GM19463 (cell line): Measurements from ENCODE around the gene PPP6R3.
"Not testable (repeated sequence)": the region's sequence is repeated elsewhere in the genome, so short reads cannot be mapped to it uniquely, and the experiment has no call there.

Experiments used
- ATAC-seq: cut with Tn5 transposase; IDR thresholded peaks from one replicate; pipeline ENCODE4 v1.9.1; 2021; ENCODE audit warnings: mild to moderate bottlenecking, moderate library complexity; ENCODE audit not compliant: unreplicated experiment

PPP6R3 gene

GRCh38 chr11:68593441-68593840, 132.9 kb downstream of the PPP6R3 start:
- ATAC-seq: no peak

DNA sequence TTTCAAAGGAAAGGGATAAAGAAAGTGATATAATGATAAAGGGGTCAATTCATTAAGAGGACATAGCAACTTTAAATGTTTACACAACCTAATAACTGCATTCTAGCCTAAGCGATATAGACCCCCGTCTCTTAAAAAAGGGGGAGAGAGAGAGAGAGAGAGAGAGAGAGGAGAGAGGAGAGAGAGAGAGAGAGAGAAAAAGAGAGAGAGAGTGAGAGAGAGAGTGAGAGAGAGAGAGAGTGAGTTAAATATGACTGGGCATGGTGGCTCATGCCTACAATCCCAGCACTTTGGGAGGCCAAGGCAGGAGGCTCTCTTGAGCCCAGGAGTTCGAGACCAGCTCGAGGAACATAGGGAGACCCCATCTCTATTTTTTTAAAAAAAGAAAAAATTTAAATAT, 133.6 kb downstream of the PPP6R3 start:
- no peak for ATAC-seq

- ATAC-seq: no peak
Measured at GRCh38 chr11:68596231-68596630, 135.7 kb downstream of the PPP6R3 start.

DNA sequence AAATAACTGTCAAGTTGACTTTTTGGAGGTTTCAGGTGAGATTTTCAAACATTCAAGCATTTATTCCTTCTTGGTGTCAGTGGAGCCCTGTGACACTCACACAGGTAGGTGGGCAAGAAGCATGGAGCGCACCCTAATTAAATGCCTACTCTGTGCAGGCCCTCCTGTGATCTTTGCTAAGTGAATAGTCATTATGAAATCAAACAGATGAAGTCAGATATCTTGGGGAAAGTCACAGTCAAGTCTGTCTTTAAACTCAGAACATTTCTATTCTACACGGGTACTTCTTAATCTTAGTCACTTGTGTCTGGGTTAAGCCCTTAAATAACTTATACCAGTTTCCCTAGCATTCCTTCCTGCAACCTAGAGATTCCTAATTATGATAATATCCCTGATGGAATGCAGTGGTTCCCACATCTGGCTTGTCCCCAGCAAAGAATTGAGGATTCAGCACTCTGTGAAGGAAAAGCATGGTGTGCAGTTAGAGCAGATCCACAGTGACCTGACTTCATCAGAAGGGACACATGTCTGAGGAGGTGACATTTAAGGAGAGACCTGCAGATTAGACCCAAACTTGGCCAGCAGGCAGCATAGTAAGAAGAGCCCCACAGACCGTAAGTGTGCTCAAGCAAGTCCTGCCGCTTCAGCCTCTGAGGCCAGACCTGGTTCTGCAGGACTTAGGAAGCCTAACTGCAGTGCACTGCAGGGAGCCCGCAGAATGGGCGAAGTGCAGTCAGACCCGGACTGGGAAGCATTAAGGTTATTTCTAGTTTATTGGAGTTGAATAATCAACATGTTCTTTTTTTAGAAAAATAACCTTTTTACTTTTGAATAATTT, 138.5 kb downstream of the PPP6R3 start:
- ATAC-seq: no peak

DNA sequence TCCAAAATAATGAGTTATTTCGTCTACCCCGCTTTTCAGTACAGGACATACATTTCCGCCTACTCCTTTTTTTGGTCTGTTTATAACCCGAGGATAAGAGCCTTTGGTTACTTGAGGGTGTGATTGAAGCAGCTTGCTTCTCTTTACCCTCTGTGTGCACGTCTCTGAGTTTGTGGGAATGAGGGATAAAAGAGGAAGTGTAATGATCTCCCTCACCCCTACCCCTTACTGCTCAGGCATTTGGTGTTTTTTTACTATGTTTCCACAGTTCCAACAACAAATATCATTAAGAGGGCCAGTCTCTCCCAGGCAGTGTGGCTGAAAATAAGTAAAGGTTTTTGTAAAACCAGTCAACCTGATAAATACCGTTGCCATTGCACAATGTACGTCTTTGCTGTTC, 140.6 kb downstream of the PPP6R3 start:
- ATAC-seq: no peak

- ATAC-seq: no peak
Measured at GRCh38 chr11:68609761-68610160, 149.2 kb downstream of the PPP6R3 start.

DNA sequence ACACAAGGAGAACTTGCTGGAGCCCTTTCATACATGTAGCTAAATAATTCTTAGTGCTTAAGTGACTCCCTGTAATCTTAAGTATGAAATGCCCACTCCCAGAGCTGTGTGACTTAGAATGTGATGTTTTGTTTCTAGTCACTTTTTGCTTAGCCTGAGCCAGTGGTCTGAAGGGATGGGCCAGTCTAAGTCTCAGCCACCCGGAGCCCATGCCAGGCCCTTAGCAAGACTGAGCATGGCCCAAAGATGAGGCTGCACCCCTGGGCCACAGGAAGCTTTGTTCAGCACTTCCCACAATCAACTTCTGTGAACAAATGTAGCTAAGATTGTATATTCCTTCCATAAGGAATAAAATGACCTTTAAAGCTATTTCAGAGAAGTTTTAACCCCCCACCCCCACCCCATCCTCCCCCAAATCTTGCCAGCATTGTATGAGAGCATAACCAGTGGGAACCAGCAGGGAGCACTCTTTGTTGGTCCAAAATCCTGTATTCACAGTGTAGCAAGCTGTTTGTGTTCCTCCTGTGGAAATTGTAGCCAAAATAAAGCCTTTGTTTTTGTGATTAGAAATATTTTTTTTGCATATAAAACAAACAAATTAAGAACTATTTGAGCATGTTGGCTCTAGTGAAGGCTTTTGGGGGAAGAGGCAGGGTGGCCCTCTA, 150.0 kb downstream of the PPP6R3 start:
- no peak for ATAC-seq

GRCh38 chr11:68615657-68616056, 155.1 kb downstream of the PPP6R3 start:
- no peak for ATAC-seq

GRCh38 chr11:68617925-68618809, 157.6 kb downstream of the PPP6R3 start:
- no peak for ATAC-seq

GRCh38 chr11:68621826-68622225, 161.3 kb downstream of the PPP6R3 start:
- ATAC-seq: no peak

DNA sequence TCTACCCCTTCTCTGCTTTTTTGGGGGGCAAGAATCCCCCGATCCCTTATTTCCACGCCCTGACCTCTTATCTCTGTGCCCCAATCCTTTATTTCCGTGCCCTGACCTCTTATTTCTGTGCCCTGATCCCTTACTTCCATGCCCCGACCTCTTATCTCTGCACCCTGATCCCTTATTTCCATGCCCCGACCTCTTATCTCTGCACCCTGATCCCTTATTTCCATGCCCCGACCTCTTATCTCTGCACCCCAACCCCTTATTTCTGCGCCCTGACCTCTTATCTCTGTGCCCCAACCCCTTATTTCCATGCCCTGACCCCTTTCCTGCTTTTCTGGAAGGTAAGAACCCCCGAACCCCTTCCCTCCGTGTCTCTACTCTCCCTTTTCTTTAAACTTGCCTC, 163.2 kb downstream of the PPP6R3 start:
- not testable (repeated sequence) for ATAC-seq

DNA sequence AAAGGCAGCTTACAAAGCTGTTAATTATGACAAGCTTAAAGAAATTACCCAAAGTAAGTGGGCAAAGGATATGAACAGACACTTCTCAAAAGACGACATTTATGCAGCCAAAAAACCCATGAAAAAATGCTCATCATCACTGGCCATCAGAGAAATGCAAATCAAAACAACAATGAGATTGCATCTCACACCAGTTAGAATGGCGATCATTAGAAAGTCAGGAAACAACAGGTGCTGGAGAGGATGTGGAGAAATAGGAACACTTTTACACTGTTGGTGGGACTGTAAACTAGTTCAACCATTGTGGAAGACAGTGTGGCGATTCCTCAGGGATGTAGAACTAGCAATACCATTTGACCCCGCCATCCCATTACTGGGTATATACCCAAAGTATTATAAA, 164.5 kb downstream of the PPP6R3 start:
- not testable (repeated sequence) for ATAC-seq

- not testable (repeated sequence) for ATAC-seq
Measured at GRCh38 chr11:68626236-68626635, 165.7 kb downstream of the PPP6R3 start.

GRCh38 chr11:68628837-68629236, 168.3 kb downstream of the PPP6R3 start:
- not testable (repeated sequence) for ATAC-seq

DNA sequence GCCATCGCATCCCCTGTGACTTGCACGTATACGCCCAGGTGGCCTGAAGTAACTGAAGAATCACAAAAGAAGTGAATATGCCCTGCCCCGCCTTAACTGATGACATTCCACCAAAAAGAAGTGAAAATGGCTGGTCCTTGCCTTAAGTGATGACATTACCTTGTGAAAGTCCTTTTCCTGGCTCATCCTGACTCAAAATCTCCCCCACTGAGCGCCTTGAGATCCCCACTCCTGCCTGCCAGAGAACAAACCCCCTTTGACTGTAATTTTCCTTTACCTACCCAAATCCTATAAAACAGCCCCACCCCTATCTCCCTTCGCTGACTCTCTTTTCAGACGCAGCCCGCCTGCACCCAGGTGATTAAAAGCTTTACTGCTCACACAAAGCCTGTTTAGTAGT, 171.8 kb downstream of the PPP6R3 start:
- not testable (repeated sequence) for ATAC-seq

GRCh38 chr11:68632802-68633201, 172.2 kb downstream of the PPP6R3 start:
- ATAC-seq: no peak

DNA sequence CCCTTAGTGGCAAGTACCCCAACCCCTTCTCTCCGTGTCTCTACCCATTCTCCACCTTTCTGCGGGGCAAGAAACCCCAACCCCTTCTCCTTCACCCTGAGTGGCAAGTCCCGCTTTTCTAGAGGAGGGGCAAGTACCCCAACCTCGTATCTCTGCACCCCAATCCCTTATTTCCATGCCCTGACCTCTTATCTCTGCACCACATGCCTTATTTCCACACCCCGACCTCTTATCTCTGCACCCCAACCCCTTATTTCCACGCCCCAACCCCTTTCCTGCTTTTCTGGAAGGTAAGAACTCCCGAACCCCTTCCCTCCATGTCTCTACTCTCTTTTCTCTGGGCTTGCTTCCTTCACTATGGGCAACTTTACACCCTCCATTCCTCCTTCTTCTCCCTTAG, 174.1 kb downstream of the PPP6R3 start:
- not testable (repeated sequence) for ATAC-seq

GRCh38 chr11:68635172-68635571, 174.6 kb downstream of the PPP6R3 start:
- not testable (repeated sequence) for ATAC-seq

DNA sequence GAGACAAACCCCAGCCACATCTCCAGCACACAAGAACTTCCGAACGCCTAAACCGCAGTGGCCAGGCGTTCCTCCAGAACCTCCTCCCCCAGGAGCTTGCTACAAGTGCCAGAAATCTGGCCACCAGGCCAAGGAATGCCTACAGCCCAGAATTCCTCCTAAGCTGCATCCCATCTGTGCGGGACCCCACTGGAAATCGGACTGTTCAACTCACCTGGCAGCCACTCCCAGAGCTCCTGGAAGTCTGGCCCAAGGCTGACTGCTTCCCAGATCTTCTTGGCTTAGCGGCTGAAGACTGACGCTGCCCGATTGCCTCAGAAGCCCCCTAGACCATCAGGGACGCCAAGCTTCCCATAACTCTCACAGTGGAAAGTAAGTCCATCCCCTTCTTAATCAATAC, 175.3 kb downstream of the PPP6R3 start:
- ATAC-seq: not testable (repeated sequence)

DNA sequence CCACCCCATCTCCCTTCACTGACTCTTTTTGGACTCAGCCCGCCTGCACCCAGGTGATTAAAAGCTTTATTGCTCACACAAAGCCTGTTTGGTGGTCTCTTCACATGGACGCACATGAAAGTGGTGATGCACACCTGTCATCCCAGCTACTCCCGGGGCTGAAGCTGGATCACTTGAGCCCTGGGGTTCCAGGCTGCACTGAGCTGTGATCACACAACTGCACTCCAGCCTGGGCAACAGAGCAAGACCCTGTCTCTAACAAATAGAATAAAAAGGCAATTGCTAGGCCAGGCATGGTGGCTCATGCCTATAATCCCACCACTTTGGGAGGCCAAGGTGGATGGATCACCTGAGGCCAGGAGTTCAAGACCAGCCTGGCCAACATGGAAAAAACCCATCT, 178.8 kb downstream of the PPP6R3 start:
- ATAC-seq: not testable (repeated sequence)

DNA sequence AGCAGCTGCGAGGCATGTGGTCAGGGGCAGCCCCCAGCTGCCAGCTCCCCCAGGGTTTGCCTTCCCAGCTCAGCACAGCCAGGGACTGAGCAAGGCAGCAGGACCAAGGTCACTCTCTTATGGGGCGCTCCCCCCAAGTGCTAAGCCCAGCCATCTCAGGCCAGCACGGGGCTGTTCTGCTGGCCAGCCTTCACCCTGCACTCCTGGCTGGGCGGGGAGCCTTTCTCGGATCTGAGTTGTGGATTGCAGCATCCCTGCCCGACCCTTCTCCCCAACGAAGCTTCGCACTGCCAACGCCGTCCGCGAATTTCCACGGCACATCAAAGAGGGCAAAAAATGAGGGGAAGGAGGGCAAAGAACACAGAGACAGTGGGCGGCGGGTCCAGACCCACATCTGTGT, 181.3 kb downstream of the PPP6R3 start:
- ATAC-seq: no peak
